Measurements from ENCODE around the gene CKM.
"Not testable (repeated sequence)": the region's sequence is repeated elsewhere in the genome, so short reads cannot be mapped to it uniquely, and the experiment has no call there.

The CKM gene

DNA sequence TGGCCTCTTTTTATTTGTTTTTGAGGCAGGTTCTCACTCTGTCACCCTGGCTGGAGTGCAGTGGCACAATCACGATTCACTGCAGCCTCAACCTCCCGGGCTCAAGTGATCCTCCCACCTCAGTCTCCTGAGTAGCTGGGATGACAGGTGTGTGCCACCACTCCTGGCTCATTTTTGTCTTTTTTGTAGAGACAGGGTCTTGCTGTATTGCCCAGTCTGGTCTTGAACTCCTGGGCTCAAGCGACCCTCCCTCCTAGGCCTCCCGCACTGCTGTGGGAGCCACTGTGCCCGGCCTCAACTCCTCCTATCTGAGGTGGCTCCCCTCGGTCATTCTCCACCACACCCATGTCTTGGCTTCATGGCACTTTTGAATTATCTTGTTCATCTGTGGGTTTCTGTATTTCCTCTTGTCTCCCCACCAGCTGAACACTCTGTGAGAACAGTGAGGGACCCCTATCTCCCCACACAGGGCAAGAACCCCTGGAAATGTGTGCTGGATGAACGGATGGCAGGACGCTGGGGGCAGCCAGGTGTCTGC is 7.9 kb downstream of the CKM start:
- no peak for DNase-seq

DNA sequence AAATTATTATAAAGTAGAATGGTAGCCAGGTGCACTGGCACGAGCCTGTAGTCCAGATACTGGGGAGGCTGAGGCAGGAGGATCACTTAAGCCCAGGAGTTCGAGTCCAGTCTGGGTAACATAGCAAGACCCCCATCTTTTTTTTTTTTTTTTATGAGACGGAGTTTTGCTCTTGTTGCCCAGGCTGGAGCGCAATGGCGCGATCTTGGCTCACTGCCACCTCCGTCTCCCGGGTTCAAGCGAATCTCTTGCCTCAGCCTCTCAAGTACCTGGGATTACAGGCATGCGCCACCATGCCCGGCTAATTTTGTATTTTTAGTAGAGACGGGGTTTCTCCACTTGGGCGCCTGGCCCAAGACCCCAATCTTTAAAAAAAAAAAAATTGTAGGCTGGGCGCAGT is 10.4 kb downstream of the CKM start:
- DNase-seq: not testable (repeated sequence)

DNA sequence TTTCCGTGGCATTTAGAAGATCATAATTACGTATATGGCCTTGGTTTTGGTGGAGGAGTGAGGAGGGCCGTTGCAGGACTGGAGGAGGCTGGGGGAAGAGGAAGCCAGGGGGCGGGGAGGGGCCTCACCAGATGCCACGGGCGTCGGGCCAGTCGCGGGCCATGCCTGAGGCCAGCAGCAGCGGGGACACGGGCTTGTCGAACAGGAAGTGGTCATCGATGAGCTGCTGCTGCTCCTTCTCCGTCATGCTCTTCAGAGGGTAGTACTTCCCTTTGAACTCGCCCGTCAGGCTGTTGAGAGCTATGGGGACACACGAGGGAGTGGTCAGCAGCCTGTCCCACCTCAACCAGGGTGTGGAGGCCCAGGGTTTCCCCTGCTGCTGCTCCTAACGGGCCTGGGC is 11.1 kb downstream of the CKM start:
- no peak for DNase-seq

DNA sequence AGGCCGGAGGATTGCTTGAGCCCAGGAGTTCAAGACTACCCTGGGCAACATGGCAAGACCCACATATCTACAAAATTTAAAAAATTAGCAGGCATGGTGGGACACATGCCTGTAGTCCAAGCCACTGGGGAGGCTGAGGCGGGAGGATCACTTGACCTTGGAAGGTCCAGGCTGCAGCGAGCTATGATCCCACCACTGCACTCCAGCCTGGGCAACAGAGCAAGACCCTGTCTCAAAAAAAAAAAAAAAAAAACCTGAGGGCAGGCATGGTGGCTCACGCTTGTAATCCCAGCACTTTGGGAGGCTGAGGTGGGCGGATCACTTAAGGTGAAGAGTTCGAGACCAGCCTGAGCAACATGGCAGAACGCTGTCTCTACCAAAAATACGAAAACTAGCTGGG is 13.4 kb downstream of the CKM start:
- not testable (repeated sequence) for DNase-seq

DNA sequence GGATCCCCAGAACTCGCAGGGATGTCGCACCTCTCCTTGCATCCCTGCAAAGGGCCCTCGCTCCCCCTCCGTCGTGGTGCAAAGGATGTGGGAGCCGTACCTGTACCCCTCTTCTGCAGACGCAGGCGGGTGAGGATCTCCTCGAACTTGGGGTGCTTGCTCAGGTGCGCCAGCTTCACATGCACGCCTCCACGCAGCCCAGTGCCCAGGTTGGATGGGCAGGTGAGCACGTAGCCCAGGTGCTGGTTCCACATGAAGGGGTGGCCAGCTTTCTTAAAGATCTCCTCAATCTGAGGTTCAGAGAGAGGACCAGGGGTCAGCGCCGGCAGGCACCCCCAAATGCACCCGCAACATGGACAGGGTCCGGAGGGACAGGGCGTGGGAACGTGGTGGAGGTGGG is 15.3 kb downstream of the CKM start:
- no peak for DNase-seq

- DNase-seq: no peak
Observed at GRCh38 chr19:45306518-45307027, 16.1 kb downstream of the CKM start.

DNA sequence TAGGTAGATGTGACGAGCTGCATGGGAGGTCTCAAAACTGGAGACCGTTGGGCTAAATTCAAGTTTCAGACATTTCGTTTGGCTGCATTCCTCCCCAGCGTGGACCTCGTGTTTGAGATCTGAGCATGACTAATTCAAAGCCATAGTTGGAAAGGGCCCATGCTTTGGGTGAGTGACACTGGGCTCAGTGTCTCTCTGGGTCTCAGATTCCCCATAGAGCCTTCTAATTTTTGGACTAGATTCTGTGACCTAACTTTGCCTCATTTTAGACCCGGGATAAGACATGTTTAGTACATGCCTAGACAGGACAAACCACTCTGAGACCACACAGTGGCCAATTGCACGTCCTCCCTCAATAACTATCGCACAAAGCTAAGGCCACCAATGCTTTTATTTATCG is 16.6 kb downstream of the CKM start:
- DNase-seq: no peak

- DNase-seq: no peak
Observed at GRCh38 chr19:45305421-45305820, 17.3 kb downstream of the CKM start.

GRCh38 chr19:45305007-45305406 is 17.7 kb downstream of the CKM start:
- no peak for DNase-seq

GRCh38 chr19:45304141-45304926 is 18.3 kb downstream of the CKM start:
- no peak for DNase-seq

DNA sequence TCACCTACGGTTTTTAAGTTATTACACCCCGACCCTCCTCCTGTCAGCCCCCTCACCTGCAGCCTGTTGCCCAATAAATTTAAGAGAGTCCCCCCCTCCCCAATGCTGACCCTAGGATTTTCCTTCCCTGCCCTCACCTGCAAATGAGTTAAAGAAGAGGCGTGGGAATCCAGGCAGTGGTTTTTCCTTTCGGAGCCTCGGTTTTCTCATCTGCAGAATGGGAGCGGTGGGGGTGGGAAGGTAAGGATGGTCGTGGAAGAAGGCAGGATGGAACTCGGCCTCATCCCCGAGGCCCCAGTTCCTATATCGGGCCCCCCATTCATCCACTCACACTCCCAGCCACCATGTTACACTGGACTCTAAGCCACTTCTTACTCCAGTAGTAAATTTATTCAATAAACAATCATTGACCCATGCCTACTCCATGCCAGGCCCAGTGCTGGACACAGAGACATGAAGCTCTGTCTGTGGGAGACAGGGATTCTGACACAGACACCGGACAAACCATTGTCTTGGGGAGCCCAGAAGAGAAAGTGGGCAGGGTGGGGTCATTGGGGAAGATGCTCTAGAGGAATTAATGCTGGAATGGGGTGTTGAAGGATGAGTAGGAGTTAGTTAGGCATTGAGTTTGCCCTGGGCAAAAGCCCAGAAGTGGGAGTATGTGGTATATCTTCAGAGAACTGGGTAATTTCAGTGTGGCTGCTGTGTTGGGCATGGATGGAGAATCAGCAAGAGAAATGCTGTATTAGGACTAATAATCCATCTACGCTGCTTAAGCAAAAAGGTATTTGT is 19.2 kb downstream of the CKM start:
- DNase-seq: no peak

- no peak for DNase-seq
Observed at GRCh38 chr19:45302416-45302815, 20.3 kb downstream of the CKM start.

GRCh38 chr19:45299719-45300118 is 23.0 kb downstream of the CKM start:
- DNase-seq: no peak

DNA sequence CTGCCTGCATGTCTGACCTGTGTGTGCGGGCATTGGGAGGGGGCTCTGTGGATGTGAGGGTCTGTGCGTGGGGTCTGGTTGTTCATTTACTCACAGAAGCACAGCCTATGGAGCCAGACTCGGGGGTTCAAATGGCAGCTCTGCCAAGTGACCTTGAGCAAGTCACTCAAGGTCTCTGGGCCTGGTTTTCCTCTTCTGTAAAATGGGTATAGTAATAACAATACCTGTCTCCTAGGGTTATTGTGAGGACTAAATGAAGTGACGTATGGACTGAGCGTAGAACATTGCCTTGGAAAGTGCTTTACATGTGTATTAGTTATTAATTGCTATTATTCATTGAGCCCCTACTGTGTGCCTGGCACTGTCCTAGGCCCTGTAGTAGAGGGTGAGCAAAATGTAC is 24.4 kb downstream of the CKM start:
- DNase-seq: no peak

DNA sequence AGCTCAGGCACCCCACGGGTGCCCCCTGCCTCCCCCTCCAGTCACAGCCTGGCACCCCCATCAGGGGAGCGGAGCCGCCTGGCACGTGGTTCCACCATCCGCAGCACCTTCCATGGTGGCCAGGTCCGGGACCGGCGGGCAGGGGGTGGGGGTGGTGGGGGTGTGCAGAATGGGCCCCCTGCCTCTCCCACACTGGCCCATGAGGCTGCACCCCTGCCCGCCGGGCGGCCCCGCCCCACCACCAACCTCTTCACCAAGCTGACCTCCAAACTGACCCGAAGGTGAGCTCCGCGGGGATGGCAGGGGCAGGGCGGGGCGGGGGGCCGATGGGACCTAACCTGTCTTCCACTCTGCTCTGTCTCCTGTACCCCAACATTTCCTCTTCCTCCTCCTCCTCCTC is 25.0 kb downstream of the CKM start:
- DNase-seq: no peak

DNA sequence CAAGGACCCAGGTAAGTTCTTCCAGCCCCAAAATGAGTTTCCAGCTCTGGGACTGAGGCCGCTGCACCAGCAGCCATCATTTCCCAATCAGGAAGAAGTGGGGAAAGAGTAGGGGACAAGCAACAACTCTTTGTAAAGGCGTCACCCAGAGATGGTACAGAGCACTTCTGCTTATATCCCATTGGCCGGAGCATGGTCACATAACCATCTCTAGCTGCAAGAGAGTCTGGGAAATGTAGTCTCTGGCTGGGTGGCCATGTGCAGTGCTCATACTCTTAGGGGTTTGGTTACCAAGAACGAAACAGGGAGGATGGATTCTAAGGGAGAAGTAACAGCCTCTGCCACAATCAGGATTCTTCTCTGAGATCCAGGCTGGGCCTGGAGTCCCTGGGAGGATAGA is 26.3 kb downstream of the CKM start:
- no peak for DNase-seq

DNA sequence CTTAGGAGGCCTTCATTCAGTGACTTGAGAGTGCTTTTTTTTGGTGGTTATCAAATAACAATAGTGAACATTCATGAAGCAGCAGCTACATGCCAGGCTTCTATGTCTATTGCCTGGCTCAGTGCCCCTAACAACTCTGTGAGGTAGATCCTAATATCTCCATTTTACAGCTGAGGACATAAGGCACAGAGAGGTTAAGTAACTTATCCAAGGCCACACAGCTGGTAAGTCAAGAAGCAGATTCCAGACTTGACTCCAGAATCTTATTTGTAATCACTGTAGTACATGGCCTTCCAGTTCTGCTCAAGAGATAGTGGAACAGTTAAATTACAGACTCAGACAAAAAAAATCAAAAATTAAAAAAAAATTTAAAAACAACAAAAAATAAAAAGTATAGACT is 26.8 kb downstream of the CKM start:
- no peak for DNase-seq

GRCh38 chr19:45294291-45295029 is 28.2 kb downstream of the CKM start:
- no peak for DNase-seq

DNA sequence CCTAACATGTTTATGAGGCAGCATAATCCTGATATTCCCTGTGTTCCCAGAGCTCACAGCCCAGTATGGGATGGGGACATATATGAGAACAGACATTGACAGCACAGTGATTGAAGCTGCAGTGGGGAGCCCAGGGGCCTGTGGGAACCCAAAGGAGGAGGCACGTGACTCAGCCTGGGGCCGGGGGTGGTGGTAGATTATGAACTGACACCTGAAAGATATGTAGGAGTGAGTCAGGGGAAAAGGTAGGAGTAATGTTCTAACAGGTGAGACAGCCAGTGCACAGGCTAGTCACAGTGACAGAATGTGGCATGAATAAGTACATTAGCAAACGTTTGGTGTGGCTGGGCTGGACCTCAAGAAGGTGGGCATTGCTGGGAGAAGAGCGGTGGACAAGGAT is 29.0 kb downstream of the CKM start:
- peak; percentile 46 for DNase-seq

DNA sequence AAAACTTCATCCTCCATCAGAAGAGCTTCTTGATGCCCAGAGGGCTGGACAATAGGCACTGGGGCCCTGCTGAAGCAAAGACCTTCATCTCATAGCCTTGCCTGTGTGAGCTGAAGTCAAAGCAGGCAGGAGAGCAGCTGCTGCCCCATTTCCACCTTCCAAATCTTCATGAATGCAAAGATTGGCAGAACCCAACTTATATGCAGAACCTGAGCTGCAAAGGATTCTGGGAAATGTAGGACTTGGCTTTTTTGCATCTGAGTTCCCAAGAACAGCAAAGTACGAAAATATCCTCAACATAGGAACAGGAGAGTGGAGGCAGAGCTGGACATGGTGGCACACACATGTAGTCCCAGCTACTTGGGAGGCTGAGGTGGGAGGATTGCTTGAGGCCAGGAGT is 30.8 kb downstream of the CKM start:
- no peak for DNase-seq

DNA sequence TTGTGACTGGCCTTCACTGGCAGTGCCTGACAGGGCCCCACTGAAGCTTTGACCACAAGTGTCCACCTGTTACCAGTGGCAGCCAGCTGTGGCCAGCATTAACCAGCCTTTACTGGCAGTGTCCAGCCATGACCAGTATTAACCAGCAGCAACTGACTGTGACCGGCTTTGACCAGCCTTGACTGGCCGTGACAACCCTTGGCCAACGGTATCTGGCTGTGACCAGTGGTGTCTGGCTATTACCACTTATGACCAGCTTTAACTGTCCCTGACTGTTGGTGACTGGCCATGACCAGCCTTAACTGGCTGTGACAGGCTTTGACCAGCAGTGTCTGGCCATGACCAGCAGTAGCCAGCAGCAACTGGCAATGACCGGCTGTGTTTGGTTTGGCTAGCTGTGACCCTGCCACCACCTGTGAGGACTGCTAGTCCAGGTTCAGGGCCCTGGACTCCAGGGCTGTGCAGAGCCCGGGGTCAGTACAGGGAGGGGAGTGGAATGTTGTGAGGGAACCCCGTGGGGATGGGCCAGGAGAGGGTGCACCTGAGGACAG is 32.2 kb downstream of the CKM start:
- no peak for DNase-seq

GRCh38 chr19:45283443-45284033 is 39.1 kb downstream of the CKM start:
- no peak for DNase-seq
